GM12801 (cell line): ENCODE data around the gene DTNA.

Experiments used
- CTCF ChIP-seq: IDR thresholded peaks from one replicate; pipeline ENCODE4 v1.5.1; 2011; ENCODE audit warnings: control low read depth; ENCODE audit not compliant: insufficient read length; ENCODE audit errors: extremely low read depth

DTNA gene

DNA sequence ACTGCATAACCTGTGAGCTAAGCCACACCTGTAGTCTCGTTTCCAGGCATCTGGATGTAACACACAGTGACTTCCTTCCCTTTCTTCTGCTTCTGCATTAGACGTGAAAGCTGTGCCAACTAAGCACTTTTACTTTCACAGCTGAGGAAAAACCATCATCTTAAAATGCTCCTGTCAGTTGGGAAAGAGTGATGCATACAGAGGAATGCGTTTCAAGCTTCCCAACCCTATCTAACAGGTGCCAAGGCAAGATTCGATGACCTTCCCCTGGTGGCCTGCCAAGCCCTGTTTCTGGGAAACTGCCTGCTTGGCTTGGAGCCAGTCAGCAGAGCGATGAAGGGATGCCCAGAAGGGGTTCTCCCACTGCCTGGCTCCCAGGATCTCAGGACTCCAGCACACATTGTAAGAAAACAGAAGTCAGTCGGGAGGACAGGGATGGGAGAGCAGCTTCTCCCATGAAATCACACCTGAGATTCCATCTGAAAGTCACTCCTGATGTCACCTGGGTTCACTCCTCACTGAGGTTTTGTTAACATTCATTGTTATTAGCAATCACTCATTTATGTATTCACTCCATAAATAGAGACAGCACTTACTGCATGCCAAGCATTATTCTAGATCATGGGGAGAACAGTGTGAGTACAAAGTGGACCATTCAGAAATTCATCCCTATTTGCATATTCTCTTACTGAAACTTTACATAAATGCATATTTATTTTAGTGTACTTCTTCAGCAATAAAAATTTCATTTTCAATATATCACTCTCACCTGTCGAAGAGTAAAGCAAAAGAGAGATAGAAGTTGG lies 64.1 kb downstream of the DTNA start:
- TF ChIP-seq CTCF: no peak

DNA sequence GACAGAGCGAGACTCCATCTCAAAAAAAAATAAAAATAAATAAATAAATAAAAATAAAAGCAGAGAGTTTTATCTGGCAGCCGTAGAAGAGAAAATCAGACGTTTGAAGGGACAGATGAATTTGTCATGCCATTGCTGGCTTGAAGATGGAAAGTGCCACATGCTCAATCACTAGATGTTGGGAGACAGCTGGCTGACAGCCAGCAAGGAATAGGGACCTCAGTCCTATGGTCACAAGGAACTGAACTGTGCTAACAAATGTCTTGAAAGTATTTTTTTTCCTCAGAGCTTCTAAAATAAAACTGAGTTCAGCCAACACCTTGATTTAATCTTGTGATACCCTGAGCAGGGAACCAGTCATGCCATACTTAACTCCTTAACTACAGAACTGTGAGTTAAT lies 65.4 kb downstream of the DTNA start:
- no peak for TF ChIP-seq CTCF

- no peak for TF ChIP-seq CTCF
Measured at GRCh38 chr18:34779112-34779511, 69.0 kb downstream of the DTNA start.

- TF ChIP-seq CTCF: no peak
Measured at GRCh38 chr18:34780856-34781255, 70.8 kb downstream of the DTNA start.

- TF ChIP-seq CTCF: no peak
Measured at GRCh38 chr18:34783501-34783900, 73.4 kb downstream of the DTNA start.

DNA sequence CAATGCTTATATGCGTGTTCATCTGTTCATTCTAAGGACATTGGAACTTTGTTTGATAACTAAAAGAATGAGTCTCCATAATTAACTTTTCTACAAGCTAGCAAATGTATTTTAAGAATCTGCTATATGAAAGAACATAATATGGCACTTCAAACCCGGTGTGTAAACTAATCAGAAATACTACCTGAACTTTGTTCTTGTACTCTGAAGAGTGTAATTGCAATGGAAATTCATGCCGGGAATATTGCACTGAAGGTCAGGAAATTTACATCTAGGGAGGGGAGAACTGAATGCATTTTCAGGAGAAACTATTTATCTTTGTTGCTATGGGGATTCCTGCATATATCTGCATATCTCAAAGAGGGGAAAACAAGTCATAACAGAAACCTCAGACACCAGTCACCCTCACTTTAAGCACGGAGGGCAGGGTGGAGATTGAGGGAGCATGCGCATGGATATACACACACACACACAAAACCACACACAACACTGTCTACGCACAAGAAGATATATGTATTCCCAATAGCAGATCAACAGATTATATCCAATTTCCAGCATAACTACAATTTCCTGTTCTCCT lies 76.2 kb downstream of the DTNA start:
- TF ChIP-seq CTCF: no peak

- TF ChIP-seq CTCF: no peak
Measured at GRCh38 chr18:34787931-34788532, 77.9 kb downstream of the DTNA start.
